HG03575 (cell line): ENCODE measurements around the gene ZP3.
"Not testable (repeated sequence)": the region's sequence is repeated elsewhere in the genome, so short reads cannot be mapped to it uniquely, and the experiment has no call there.

ENCODE experiments used
- ATAC-seq: cut with Tn5 transposase; IDR thresholded peaks from one replicate; pipeline ENCODE4 v1.9.1; 2021; ENCODE audit not compliant: unreplicated experiment, insufficient number of reproducible peaks, low FRiP score; ENCODE audit errors: extremely low read depth

ZP3 gene

DNA sequence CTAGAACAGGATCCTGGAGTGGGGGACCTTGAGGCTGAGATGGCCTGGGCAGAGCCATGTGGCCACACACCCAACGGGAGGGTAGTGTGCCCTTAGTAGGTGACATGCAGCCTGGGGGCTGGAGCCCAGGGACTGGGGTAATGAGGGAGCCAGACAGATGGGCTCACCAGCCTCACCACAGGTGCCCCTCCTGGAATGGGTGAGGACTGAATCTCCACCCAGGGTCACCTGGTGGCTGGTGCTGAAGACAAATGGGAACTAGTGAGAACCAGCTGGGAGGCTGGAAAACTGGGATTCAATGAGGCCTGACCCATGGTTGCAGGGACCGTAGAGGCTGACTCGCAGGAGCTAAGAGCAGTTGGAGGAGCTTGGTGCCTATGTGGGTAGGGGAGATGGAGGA lies 6.1 kb downstream of the ZP3 start:
- ATAC-seq, result no peak

DNA sequence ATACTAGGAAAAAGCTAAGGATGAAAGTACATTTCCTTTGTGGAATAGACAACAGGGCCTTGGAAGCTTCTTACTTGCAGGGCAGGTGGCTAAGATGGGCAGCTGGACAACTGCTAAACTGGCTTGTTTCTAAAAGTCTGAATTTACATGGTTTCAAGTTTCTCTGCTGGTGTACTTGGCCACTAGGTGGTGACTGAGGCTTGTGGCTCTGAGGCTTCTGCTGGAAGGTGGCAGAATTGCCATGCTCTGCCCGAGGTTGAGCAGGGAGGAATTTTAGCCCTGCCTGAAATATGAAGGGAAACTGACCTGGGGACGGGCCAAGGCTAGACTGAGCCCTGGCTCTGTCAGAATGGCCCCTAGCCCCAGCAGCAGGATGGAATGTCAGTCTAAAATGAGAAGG lies 13.1 kb downstream of the ZP3 start:
- ATAC-seq, result not testable (repeated sequence)

DNA sequence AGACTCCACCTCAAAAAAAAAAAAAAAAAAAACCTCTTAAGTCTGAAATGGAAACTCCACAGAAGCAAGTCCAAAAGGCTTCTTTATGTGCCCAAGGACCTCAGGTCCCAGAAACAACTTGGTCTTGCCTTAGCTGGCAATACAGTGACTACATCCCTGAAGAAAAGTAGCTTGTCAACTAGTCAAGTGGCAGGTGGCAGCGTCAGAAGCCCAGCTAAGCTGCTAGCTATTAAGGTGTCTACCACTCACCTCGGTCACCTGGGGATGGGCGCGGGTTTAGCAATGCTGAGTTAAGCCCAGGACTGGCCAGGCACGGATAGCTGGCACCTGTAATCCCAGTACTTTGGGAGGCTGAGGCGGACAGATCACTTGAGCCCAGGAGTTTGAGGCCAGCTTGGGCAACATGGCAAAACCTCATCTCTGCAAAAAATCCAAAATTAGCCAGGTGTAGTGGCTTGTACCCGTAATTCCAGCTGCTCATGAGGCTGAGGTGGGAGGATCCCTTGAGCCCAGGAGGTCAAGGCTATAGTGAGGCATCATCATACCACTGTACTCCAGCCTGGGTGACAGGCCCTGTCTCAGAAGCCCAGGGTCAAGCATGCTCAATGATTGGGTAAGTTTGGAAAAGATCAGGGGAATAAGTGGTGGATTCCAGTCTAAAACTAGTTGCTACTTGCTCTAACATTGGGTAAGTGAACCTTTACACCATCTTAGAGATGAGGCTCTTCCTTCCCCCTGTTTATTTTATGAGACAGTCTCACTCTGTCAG lies 14.6 kb downstream of the ZP3 start:
- not testable (repeated sequence) for ATAC-seq

DNA sequence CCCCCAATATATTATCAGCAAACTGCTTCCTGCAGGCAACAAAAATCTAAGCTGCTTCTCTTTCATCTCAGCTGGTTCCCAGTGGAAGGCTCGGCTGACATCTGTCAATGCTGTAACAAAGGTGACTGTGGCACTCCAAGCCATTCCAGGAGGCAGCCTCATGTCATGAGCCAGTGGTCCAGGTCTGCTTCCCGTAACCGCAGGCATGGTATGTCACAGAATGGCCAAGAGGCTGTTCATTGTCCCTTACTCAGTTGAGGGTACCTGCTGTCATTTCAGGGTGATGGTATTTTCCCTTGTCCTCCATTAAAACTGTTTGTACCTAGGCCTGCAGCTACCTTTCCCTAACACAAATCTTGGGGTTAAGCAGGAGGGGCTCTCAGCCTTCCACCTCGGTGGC lies 15.7 kb downstream of the ZP3 start:
- not testable (repeated sequence) for ATAC-seq

DNA sequence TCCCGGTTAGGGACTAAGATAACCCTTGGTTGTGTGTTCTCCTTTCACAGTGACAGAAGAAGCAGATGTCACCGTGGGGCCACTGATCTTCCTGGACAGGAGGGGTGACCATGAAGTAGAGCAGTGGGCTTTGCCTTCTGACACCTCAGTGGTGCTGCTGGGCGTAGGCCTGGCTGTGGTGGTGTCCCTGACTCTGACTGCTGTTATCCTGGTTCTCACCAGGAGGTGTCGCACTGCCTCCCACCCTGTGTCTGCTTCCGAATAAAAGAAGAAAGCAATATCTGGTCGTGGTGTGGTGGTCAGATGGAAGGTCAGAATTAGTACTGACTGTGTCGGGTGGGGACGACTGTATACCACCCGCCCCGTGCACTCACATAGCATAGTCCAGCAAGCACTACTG lies 17.0 kb downstream of the ZP3 start:
- not testable (repeated sequence) for ATAC-seq

DNA sequence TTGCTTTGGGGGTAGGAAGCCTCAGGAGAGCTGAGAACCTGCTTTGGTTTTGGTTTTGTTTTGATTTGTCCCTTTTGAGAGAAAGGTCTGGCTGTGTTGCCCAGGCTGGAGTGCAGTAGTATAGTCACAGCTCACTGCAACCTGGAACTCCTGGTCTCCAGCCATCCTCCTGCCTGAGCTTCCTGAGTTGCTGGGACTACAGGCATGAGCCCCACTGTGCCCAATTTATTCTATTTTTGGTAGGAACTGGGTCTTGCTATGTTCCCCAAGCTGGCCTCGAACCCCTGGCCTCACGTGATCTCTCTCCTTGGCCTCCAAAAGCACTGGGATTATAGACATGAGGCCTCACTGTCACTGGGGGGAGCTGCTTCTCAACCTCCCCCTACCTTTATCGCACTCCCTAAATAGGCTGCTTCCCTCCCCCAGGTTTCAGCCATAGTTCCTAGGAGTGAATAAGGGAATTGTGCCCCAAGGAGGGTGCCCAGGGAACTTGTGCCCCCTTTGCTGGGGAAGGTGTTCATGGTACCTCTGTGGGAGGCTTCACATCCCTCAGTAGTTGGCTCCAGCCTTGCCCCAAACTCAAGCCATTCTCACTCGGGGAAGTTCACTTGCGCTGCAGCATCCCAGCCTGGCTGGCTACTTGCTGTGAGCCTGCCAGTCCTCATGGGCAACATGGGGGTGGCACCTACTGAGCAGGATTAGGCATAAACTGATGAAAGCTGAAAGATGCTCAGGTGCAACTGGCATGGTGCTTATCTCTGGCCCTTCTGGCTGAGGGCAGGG lies 18.1 kb downstream of the ZP3 start:
- ATAC-seq, result not testable (repeated sequence)

DNA sequence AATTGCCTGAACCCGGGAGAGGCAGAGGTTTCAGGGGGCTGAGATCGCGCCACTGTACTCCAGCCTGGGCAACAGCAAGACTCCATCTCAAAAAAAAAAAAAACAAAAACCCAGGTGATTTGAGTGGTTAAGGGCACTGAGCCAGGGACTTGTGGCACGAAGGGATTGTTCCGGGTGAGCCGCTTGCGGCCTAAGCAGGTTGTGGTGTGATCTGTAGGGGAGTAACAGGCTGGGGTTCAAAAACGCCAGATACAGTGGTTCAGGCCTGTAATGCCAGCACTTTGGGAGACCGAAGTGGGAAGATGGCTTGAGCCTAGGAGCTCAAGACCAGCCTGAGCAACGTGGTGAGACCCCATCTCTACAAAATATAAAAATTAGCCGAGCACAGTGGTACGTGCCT lies 19.1 kb downstream of the ZP3 start:
- not testable (repeated sequence) for ATAC-seq

DNA sequence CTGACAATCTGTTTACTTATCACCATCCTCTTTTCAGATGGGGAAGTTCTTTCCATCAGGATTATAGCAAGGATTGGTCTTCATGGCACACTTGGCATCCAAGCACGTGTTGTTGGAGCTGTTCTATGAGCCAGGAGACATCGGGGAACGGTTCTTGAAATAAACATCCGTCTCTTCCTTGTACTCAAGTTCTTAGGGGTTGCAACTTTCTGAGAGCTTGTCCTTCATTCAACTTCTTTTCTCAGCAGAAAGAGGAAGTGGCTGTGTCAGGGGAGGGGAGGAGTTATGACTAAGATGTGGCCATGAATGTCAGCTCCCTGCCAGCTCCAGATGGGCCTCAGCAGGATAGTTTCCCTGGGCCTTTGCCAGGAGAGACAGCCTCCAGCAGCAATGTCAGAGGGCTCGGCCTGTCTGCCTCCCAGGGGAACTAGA lies 20.8 kb downstream of the ZP3 start:
- ATAC-seq, result not testable (repeated sequence)

DNA sequence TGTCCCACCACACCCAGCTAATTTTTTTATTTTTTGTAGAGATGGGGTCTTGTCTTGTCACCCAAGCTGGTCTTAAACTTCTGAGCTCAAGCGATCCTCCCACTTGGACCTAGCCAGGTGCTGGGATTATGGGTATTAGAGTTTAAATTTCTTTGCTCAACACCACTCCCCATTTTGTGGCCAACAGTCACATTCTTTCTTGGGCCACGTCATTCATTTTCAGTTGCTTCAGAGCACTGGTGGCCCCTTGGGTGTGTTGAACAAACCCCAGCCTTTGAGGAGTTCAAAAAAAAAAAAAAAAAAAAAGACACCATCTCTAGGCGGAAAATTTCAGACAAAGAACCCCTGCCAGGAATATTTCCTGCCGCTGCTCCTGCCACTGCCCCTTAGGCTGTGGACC lies 32.3 kb downstream of the ZP3 start:
- ATAC-seq, result not testable (repeated sequence)

DNA sequence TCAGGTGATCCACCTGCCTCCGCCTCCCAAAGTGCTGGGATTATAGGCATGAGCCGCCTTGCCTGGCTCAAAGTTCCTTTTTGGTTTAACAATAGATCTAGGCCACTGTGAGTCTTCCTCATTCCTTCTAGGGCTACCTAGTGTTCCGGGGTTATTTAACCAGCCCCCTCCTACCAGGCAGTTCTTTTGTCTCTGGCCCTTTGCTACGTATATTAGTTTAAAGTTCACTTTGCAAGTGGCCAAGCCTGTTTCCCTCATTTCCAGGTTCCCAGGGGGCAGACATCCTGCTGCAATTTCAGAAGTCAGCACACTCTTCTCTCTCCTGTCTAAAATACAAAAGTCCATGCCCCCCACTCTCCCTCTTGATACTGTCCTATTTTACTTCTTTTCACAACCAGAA lies 33.8 kb downstream of the ZP3 start:
- ATAC-seq, result not testable (repeated sequence)

DNA sequence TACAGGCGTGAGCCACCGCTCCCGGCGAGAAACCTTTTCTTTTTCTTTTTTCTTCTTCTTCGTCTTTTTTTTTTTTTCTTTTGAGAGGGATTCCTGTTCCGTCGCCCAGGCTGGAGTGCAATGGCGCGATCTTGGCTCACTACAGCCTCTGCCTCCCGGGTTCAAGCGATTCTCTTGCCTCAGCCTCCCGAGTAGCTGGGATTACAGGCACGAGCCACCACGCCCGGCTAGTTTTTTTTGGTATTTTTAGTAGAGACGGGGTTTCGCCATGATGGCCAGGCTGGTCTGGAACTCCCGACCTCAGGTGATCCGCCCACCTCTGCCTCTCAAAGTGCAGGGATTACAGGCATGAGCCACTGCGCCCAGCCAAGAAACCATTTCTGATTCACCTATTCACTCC lies 36.0 kb downstream of the ZP3 start:
- ATAC-seq, result not testable (repeated sequence)

DNA sequence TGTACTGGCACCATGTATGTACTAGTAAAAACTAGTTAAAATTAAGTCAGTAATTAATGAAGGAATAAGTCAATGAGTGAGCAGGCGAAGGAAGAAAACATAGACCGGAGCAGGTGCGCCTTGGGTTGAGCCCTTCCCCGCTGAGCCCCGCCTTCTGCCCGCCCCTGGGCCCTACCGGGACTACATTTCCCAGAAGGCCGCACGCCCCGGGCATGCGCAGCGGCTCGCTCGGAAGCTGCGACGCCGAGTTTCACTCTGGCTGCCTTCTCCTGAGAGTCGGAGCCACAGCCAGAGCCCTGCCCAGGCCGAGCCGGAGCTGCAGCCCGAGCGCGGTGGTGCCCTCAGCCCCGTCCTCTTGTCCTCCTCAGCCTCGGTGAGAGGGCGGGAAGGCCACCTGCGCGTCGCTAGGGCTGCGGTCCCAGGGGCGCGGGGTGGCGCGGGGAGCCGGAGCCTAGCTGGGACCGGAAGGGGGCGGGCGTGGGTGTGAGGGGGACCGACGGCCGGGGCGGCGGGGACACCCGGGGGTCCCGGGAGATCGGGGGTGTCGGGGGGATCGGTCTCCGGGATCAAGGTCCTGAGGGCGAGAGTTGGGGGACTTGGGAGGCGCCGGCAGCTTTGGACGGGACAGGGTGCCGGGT lies 36.8 kb downstream of the ZP3 start, which contains the start of gene DTX2:
Gene DTX2 (plus strand): TSS at position 246 of the 638 bp plus-strand sequence. CDS start 18,801 bp downstream, outside the sequence.
- ATAC-seq, result peak; percentile 85

DNA sequence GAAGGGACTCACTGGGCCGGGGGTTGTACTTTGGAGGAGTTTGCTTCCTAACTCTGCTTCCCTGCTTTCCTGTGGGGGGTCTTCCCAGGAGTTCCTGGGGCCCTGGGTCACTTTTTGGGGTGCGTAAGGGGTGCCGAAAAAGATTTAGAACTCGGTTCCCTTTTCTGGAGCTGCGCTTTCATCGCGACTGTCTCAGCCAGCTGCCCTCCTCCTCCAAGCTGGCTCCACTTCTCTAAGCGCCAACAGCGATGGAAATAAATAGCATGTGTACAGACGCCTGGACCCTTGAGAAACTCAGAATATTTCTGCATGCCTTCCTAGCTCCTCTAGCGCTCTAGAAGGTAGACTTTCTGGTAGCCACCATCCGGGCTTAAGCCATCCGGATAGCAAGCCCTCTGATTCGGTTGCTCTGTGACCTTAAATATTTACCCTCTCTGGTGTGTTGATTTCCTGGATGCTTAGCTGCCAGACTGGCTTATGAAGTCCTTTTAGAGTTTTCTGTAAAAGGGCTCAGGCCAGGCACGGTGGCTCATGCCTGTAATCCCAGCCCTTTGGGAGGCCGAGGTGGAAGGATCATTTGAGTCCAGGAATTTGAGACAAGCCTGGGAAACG lies 37.6 kb downstream of the ZP3 start:
- not testable (repeated sequence) for ATAC-seq

DNA sequence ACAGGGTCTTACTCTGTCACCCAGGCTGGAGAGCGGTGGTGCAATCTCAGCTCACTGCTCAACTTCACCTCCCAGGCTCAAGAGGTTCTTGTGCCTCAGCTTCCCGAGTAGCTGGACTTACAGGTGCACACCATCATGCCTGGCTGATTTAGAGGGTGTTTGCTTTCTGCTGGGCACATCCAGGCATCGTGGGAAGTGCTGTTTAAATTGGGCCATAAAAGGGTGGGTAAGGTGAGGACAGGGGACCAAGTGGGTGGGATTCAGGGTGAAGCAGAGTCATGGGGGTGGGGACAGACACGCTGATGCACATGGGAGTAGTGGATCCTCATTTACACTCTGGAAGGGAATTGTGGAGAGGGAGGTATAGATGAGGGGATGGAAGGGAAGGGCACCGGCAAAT lies 40.2 kb downstream of the ZP3 start:
- ATAC-seq, result not testable (repeated sequence)

DNA sequence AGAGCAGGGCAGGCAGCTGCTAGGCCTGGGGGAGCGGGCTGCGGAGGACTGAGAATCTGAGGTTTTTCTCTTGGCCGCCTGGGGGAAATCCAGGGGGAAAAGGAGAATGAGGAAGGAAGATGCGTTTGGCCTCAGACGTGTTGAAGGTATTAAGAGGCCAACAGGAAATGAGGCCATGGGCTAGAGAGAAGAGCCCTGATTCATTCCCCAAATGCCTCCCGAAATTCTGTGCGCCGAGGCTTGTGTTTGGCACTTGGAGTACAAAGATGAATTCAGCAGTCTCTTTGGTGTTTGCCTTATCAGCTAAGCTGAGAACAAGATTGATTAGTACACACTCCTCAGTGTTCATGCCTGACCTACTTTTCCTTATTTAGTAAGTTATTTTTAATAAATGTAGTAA lies 41.2 kb downstream of the ZP3 start:
- not testable (repeated sequence) for ATAC-seq

DNA sequence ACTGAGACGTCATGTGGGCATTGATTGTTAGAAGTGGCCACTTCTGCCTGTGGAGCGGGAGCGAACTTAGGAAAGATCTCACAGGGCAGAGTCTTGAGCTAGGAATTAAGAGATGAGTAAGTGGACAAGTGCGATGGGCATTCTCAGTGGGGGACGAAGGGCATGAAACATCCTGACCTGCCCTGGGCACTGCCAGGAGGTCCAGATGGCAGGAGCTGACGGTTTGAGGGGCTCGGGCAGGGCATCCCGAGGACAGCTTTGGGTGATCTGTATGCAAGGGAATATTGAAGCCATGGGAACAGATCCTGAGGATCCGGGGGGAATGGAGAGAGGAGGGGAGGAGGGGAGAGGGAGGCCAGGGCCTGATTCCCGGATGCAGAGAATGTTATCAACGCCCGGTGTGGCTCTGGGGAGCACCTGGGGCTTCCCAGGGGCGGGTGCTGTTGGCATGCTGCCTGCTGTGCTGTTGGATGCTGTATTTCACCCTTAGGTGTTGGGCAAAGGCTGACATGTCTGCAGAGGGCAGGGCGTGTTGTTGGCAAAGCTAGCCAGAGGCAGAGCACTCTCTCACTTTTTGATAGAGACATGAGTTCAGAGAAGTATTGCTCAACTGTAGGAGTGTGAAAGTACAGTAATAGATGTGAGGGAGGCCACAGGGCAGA lies 43.1 kb downstream of the ZP3 start:
- not testable (repeated sequence) for ATAC-seq

DNA sequence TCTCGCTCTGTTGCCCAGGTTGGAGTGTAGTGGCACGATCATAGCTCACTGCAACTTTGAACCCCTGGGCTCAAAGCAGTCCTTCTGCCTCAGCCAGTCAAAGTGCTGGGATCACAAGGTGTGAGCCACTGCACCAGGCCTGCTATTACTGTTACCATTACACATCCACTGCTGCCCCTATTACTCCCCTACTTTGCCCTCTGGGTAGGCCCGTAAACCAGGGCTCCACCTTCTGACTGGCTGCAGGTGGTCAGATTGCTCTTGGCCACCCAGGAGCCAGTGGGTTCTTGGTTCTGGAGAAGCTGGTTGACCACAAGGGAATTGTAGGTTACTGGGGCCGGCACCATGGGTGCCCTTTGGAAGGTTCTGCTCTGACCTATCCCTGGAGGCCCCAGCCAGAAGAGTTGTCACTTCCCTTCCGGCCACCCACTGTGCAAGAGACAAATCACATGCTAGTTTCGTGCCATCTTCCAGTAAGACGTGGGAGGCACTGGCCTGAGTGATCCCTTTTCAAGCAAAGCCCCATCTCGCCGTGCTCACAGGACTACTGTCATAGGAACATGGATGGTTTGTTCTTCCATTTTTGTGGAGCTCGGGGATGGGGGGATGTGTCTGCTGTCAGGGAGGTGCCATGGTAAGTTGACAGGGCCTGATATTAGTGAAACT lies 46.9 kb downstream of the ZP3 start:
- not testable (repeated sequence) for ATAC-seq

DNA sequence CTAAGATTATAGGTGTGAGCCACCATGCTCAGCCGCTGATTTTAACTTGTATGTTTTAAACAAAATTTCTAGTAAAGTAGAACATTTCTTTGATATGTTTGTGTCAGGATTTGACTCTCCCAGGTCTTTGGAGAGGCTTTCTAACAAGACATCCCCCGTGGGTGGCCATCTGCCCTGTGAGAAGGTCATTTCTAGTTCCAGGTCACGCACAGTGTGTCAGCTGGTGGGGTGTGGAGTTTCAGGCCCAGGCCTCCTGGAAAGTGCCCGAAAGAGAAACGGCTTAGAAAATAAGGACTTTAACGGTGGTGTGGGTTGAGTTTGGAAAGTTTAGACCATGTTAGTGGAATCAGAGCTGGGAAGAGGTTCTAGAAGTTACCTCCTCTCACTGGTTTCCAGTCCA lies 48.3 kb downstream of the ZP3 start:
- ATAC-seq, result not testable (repeated sequence)
